Testis (tissue), 3 donors: Measurements from ENCODE around the gene SEMG1. TPM values are rescaled to one million over a fixed set of nuclear protein-coding genes. Genes with fewer than 3 reads are reported as not detected.

Source experiments
- DNase-seq: peaks from one replicate; pipeline ENCODE4 v3.0.0-alpha.2; 2019
- H3K27ac ChIP-seq, 2 donors: fragments of 200-600 bp; sonication (generic); one replicate each; pipeline ENCODE4 v1.5.1; 2019
- H3K27me3 ChIP-seq: fragments of 200-600 bp; sonication (generic); one replicate; pipeline ENCODE4 v1.5.1; 2019
- H3K36me3 ChIP-seq: fragments of 200-600 bp; sonication (generic); one replicate; pipeline ENCODE4 v1.5.1; 2017; ENCODE audit warnings: low read depth; ENCODE audit errors: missing control alignments
- H3K4me1 ChIP-seq: fragments of 200-600 bp; sonication (generic); one replicate; pipeline ENCODE4 v1.5.1; 2019
- H3K4me3 ChIP-seq, 2 donors: fragments of 200-600 bp; sonication (generic); one replicate each; pipeline ENCODE4 v1.5.1; 2017 to 2019
- H3K9me3 ChIP-seq: fragments of 200-600 bp; sonication (generic); one replicate; pipeline ENCODE4 v1.5.1; 2017
- POLR2A ChIP-seq: fragments of 450-650 bp; IDR thresholded peaks from one replicate; pipeline ENCODE4 v1.6.1; 2017; ENCODE audit warnings: antibody characterized with exemption, mild to moderate bottlenecking, moderate library complexity
- WGBS, 2 donors: methylation state at CpG; one replicate each; pipeline ENCODE4 v1.1.5; 2018; 5-methylcytosine and 5-hydroxymethylcytosine counted together
- intact Hi-C: fragments of 100-400 bp; cut with DNase I; formaldehyde crosslinking; loops from one replicate; pipeline ENCODE4 v1.15.1; 2023; ENCODE audit warnings: low total_unique reads
- polyA plus RNA-seq: library from polyadenylated mRNA; stranded (reverse); fragments of 350-450 nt; fragmentation: Illumina TruSeq; extraction: RNeasy Lipid Tissue Mini Kit (QIAGEN cat#74804); gene quantifications from one replicate; pipeline ENCODE4 v1.2.3, GENCODE V29; 2014; ENCODE audit warnings: low read depth, low replicate concordance; ENCODE audit not compliant: insufficient read depth
- total RNA-seq, 2 donors: library from RNA; depleted of rRNA; stranded (reverse); fragments of >200 nt; gene quantifications; one replicate each; pipeline ENCODE4 v1.2.3, GENCODE V29; 2016
- TF ChIP-seq, protein P1 (sequence below), 3 experiments: fragments of 450-650 bp in 2 of 3; fragments of 200-600 bp in 1 of 3; sonication (generic) in 1 of 3; IDR thresholded peaks; one replicate each; pipeline ENCODE4 v1.5.1; 2016 to 2019; ENCODE audit warnings: antibody characterized with exemption in 3 of 3, mild to moderate bottlenecking in 2 of 3, moderate library complexity in 1 of 3

Gene SEMG1
- total and polyA plus RNA-seq, 3 donors from 2014 or later = not detected

- WGBS, 2 donors = 81 to 90% methylated on average over 2 of the region's 2 CpGs
- Histone ChIP-seq H3K36me3 (no peaks in the 10 kb centered on the region), H3K27me3 (no peaks in the 10 kb centered on the region), H3K9me3 (no peaks in the 10 kb centered on the region), H3K4me3 (no peak overlapping the region), H3K27ac (no peak overlapping the region), H3K4me1 (no peaks in the 10 kb centered on the region)
- TF ChIP-seq, protein P1, sequence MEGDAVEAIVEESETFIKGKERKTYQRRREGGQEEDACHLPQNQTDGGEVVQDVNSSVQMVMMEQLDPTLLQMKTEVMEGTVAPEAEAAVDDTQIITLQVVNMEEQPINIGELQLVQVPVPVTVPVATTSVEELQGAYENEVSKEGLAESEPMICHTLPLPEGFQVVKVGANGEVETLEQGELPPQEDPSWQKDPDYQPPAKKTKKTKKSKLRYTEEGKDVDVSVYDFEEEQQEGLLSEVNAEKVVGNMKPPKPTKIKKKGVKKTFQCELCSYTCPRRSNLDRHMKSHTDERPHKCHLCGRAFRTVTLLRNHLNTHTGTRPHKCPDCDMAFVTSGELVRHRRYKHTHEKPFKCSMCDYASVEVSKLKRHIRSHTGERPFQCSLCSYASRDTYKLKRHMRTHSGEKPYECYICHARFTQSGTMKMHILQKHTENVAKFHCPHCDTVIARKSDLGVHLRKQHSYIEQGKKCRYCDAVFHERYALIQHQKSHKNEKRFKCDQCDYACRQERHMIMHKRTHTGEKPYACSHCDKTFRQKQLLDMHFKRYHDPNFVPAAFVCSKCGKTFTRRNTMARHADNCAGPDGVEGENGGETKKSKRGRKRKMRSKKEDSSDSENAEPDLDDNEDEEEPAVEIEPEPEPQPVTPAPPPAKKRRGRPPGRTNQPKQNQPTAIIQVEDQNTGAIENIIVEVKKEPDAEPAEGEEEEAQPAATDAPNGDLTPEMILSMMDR (IDR thresholded peaks at IDR 0.05) = no peak
- no peak for TF ChIP-seq POLR2A
- no peak for DNase-seq
- intact Hi-C loops = no loop called here
These were observed 23.7 kb upstream of the SEMG1 start for GRCh38 chr20:45183084-45183483.

GRCh38 chr20:45187693-45188092 lies 19.1 kb upstream of the SEMG1 start:
- H3K27me3 ChIP-seq = no peaks in the 10 kb centered on the region
- H3K9me3 ChIP-seq = no peaks in the 10 kb centered on the region
- no peak overlapping the region for H3K4me3 ChIP-seq
- DNase-seq = no peak
- no peaks in the 10 kb centered on the region for H3K4me1 ChIP-seq
- WGBS, 2 donors = 64 to 74% methylated on average over 2 of the region's 2 CpGs
- TF ChIP-seq, protein P1 (IDR thresholded peaks at IDR 0.05) = no peak
- no peak for TF ChIP-seq POLR2A
- intact Hi-C loops = no loop called here
- H3K27ac ChIP-seq = no peak overlapping the region
- H3K36me3 ChIP-seq = no peaks in the 10 kb centered on the region

- 79 to 86% methylated on average over 3 of the region's 3 CpGs for WGBS, 2 donors
These were observed 17.7 kb upstream of the SEMG1 start for GRCh38 chr20:45189067-45189609.

GRCh38 chr20:45189861-45190260 lies 17.0 kb upstream of the SEMG1 start:
- Histone ChIP-seq H3K4me1 (no peaks in the 10 kb centered on the region), H3K27ac (no peak overlapping the region), H3K27me3 (no peaks in the 10 kb centered on the region), H3K4me3 (no peak overlapping the region), H3K36me3 (no peaks in the 10 kb centered on the region), H3K9me3 (no peaks in the 10 kb centered on the region)
- intact Hi-C loops = no loop called here
- DNase-seq = no peak
- WGBS, 2 donors = 67 to 68% methylated on average over 3 of the region's 3 CpGs
- TF ChIP-seq, protein P1 (IDR thresholded peaks at IDR 0.05) = no peak
- no peak for TF ChIP-seq POLR2A

More at GRCh38 chr20:45189067-45189609, 17.7 kb upstream of the SEMG1 start:
- Histone ChIP-seq H3K36me3 (no peaks in the 10 kb centered on the region), H3K4me1 (no peaks in the 10 kb centered on the region), H3K9me3 (no peaks in the 10 kb centered on the region), H3K4me3 (no peak overlapping the region), H3K27ac (no peak overlapping the region), H3K27me3 (no peaks in the 10 kb centered on the region)
- intact Hi-C loops = no loop called here
- no peak for DNase-seq
- TF ChIP-seq, protein P1 (IDR thresholded peaks at IDR 0.05) = no peak
- TF ChIP-seq POLR2A = no peak

- Histone ChIP-seq H3K4me3 (no peak overlapping the region), H3K9me3 (no peaks in the 10 kb centered on the region), H3K4me1 (no peaks in the 10 kb centered on the region), H3K27me3 (no peaks in the 10 kb centered on the region), H3K27ac (no peak overlapping the region), H3K36me3 (no peaks in the 10 kb centered on the region)
- TF ChIP-seq, protein P1 (IDR thresholded peaks at IDR 0.05) = no peak
- no peak for TF ChIP-seq POLR2A
- DNase-seq = no peak
- WGBS, 2 donors = 89 to 100% methylated on average over 2 to 3 of the region's 3 CpGs
- intact Hi-C loops = no loop called here
These were observed 14.9 kb upstream of the SEMG1 start for GRCh38 chr20:45191926-45192325.
